Mammary epithelial cell (primary cell): ENCODE measurements around the gene STAM.

ENCODE experiments used
- EZH2 ChIP-seq: IDR thresholded peaks from 2 replicates; pipeline ENCODE4 v1.6.1; 2012; ENCODE audit warnings: low read length, inconsistent platforms, borderline replicate concordance
- TF ChIP-seq, protein P1 (sequence below), 2 donors: IDR thresholded peaks in 1 of 2; conservative IDR thresholded peaks in 1 of 2; 2 replicates each; pipeline ENCODE4 v1.5.1; 2011 to 2012; ENCODE audit warnings: inconsistent platforms in 2 of 2, low read length in 2 of 2, mild to moderate bottlenecking in 2 of 2, control low read depth in 1 of 2, low read depth in 1 of 2; ENCODE audit not compliant: insufficient read depth in 1 of 2; ENCODE audit errors: extremely low read depth in 1 of 2

DNA sequence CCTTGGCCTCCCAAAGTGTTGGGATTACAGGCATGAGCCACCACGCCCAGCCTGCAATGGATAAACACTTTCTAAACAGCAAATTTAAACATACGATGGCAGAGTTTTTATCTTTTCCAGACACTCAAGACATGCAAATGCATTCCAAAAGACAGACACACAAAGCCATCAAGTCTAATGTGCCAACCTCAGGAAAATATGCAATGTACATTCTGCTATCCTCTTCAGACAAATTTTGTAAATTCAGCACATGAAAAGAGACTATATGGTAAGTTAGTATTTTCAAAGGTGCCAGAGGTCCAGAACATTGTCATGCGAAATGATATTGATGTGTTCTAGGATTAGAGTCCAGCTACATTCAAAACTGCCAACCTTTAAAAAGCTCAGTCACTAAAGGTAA, 46.6 kb upstream of the STAM start:
- TF ChIP-seq, protein P1, sequence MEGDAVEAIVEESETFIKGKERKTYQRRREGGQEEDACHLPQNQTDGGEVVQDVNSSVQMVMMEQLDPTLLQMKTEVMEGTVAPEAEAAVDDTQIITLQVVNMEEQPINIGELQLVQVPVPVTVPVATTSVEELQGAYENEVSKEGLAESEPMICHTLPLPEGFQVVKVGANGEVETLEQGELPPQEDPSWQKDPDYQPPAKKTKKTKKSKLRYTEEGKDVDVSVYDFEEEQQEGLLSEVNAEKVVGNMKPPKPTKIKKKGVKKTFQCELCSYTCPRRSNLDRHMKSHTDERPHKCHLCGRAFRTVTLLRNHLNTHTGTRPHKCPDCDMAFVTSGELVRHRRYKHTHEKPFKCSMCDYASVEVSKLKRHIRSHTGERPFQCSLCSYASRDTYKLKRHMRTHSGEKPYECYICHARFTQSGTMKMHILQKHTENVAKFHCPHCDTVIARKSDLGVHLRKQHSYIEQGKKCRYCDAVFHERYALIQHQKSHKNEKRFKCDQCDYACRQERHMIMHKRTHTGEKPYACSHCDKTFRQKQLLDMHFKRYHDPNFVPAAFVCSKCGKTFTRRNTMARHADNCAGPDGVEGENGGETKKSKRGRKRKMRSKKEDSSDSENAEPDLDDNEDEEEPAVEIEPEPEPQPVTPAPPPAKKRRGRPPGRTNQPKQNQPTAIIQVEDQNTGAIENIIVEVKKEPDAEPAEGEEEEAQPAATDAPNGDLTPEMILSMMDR (conservative IDR thresholded peaks at IDR 0.05 in 1 of 2, IDR thresholded peaks at IDR 0.05 in 1 of 2; ENCODE audit: extremely low read depth in 1 of 2, insufficient read depth in 1 of 2, low read depth in 1 of 2, low read length in 2 of 2): no peak
- no peak for TF ChIP-seq EZH2
